ENCODE measurements around the gene CHSY1.
A peak's percentile ranks its signal among the peaks of the same experiment; 100 is the strongest.

Gene CHSY1

DNA sequence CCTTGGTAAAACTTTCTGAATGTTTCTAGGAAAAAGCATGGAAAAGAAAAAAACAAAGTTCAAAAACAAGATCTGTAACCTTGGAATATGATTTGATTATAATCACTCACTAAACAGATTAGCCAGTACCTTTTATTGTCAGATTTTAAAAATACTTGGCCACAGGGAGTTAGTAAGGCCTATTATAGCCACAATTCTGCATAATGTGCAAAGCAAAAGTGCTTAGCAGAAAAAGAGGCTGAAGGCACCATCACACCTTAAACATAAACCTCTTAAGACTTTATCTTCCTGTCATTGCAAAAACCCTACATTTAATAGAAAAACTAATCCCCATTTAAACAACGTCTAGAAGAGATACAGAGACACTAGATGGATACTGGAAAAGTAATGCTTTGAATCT lies 41.8 kb downstream of the CHSY1 start:
- no peak for DNase-seq

DNA sequence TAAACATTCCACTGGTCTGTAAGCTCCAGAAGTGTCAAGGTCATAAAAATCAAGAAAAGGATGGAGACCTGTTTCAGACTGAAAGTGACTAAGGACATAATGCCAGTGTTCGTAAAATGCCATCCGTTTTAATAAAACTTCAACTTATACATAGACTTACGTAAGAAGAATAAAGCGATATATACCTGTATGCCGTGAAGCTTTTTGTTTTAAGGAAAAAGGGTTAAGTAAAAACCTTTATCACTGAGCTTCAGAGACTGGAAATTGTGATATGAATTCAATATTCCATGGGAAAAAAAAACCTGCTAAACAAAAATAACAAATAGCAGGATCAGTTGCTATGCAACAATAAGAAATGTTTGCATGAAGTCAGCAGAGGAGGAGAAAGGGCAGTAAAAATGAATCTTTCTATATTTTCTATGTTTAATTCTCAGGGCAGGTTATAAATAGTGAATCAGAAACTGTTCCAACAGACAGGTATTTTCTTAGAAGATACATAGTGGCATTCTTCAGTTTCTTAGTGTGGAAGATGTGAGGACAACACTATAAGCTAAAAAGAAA lies 42.5 kb downstream of the CHSY1 start:
- no peak for DNase-seq

DNA sequence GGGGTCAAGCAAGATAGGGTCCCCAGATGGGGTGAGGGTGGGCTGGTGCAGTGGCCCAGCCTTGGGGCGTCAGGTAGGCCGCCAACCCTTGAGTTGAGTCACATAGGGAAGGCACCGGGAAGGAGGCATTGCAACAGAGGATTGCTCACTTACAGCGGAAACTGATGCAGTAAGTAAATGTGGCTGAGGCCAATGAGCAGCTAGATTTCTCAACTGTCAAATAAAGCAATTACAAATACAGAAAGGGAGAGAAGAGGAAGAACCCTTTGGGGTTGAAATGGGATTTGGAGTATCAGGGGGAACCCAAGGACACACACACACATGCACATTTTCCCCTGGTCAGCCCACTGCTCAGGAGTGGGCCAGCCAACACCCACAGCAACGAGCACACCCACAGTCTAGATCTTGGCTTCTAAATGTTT lies 44.0 kb downstream of the CHSY1 start:
- no peak for DNase-seq

DNA sequence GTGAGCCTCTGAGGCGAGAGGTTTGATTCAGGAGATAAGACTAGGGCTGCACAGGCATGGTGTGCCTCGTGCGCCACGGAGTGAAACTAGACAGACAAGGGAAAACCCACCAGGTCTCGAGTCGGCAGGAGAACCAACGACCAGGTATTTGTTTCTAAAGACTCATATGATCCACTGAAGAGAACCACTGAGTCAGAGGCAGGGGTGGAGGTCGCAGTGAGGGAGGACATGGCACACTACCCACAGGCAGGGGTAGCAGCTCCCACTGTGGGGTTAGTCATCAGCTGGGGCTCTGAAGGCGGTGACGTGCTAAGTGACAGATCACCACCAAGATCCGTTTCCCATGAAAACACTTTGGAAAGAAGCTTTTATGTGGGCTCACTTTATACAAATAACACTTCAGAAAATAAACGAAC lies 45.7 kb downstream of the CHSY1 start:
- DNase-seq = no peak

DNA sequence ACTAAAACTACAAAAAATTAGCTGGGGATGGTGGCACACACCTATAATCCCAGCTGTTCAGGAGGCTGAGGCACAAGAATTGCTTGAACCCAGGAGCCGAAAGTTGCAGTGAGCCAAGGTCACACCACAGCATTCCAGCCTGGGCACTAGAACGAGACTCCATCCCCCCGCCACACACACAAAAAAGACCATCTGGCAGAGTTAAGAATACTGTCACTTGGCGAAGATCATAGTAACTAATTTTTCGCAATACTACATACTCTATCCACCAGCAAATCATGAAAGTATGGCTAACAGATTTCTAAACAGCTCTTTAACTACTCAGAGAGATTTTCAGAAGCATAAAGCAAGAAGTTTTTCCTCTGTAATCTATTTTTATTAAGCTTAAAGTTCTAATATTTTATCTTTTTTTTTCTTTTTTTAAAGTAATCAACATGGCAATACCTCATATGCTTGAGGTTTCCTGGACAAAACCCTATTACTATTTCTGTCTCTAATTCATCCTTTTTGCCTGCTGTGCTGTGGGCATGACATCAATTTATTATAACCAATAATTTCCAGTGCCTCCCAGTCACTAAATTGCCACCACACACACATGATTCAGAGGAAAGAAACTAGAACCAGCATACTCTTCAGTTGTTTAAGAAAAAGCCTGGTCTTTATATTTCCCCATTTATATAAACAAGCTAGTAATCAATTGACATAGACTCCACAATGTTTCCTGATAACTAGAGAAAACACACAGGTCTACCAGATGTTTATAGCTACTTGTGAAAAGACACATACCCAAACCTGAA lies 46.9 kb downstream of the CHSY1 start:
- DNase-seq = no peak

DNA sequence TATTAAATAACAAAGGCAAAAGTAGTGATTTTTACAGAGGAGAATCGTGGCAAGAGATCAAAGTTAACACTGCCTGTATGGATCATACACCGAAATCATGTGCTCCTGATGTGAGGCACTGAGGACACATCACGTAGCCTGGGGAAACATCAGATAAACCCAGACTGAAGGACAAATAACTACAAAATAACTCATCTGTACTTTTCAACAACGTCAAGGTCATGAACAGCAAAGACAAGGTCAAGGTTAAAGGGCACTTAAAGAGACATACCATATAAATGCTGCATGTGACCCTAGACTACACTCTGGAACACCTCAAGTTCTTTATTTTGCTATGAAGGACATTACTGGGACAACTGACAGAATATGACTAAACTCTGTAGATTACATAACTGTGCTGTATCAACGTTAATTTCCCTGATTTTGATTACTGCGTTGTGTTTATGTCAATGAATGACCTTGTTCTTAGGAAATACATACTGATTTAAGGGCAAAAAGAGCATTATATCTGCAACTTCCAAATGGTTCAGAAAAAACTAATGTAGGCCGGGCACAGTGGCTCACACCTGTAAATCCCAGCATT lies 48.1 kb downstream of the CHSY1 start:
- no peak for DNase-seq

DNA sequence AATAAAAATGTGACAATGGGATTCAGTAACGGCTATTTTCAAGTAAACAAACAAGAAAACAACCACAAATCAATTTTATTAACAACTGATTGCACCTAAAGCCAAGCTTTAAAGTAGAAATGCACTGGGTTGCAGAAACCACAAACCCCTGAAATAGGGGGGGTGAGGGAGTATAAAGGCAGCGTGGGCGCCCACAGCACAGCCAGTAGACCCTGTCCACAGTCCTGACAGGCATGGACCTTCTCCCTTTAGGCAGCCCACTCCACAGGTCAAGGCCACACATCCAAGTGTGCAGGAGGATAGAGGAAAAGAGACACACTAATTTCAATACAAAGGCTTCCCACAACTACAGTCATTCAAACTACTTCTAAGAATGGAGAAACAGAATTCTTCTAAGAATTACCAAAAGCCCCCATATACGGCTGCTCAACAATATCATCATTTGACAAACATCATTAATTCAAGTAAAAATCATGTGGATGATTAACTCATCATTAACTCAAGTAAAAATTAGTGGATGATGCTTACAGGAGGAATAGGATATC lies 48.7 kb downstream of the CHSY1 start:
- no peak for DNase-seq

DNA sequence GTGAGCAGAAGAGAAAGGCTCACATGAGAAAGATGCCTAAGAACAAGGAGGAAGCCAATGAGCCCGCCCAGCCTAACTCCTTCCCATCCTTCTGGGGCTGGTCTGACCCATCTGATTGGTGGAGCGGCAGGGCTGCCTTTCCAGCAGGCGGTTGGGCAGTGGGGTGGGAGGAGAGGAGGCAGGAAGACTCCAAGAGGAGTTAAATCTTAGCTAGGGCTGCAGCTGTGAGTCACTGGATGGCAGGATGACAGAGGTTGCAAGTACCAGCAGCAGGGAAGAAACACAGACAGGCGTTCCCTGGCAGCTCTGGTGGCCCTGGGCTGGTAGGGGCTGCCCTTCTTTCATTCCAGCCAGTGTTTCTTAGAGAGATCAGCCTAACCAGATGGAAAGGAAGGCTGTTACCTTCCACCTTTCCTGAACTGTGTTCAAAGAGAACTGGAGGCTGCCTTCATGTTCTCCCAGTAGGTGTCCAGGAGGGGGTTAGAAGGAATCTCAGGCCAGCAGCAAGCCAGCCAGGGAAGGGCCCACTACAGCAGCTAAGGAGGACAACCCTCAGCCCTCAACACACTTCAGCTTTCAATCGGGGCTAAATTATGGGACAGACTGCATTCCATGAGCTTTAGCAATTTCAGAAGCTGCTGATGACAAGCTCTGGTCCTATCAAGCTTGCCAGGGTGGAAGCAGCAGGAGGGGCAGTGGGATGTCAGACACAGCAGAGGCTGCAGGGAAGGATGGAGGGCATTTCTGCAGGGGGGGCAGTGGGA lies 50.3 kb downstream of the CHSY1 start:
- DNase-seq = peak; percentile 89

DNA sequence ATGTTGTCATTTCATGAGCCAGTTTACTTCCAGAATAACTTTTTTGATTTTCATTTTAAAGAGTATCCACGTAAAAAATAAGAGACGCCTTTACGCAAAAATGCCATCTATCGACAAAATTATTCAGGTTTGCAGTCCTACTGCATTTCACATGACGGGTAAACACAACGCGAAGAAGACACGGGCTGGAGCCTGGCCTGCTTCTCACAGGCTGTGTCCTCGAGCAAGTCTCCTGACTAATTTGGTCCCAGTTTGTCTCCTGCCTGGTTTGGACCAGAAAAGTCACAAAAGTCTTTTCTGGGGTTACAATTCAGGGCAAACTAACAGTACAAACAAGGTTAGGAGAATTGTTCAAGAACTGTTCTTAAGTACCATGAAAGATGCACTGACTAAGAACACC lies 51.7 kb downstream of the CHSY1 start:
- no peak for DNase-seq

DNA sequence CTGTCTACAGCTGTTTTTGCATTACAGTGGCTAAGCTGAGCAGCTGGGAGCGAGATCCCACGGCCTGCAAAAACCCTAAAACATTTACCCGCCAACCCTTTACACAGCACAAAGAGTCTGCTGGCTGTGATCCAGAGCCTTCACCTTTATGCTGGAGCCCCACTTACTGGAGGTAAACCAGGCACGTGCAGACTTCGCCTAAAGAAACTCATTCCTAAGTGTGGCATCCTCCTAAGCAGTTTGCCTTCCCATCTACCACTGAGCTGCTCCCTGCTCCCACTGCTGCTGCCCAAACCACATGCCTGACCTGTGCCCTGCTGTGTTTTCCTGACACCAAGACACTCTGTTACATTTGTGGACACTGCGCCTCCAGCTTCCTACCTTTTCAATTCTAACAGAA lies 53.0 kb downstream of the CHSY1 start:
- no peak for DNase-seq

DNA sequence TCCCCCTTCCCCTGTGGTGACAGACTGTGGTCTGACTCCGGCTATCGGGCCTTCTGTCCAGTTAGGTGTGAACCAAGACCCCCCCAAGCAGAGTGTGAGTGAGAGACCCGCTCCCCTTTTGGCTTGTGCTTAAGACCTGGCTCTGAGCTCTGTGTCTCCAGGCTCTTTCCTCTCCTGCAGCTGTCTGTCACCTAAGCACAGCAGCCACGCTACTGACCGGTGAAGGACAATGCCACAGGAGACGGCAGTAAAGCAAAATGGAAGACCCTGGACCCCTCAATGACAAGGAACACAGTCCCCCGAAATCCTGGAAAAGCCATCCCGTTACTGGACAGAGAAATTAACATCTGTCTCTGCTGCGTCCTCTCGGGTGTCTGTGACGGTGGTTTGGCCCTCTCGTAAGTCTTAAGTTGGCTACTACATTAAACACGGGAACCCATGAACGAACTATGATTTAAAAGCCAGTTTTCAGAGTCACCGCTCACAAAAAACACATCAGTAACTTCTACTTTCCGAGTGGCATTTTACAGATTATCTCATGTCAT lies 53.7 kb downstream of the CHSY1 start:
- no peak for DNase-seq

DNA sequence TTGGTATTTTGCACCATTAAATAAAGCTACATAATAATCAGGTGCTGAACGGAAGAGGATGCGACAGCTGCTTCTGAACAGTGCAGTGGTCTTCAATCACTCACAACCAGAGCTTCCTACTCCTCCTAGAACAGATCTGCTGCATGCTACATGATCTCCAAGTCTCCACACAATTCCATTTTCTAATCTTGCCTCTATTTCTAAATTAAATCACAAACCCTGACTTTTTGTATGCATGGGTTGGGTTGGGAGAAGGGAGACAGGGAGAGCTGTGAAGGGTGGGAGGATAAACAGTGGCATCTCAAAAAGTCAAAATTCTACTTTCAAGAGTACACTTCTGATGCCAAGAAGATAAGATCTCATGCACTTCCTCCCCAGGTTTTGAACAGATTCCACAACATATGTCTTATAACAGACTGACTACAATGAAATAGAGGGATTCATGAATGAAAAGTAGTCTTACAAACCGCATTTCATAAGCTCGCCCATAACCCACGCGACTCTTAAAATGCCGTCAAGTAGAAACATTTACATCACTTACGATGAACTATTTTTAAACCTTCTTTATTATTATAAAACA lies 57.2 kb downstream of the CHSY1 start:
- DNase-seq = no peak

DNA sequence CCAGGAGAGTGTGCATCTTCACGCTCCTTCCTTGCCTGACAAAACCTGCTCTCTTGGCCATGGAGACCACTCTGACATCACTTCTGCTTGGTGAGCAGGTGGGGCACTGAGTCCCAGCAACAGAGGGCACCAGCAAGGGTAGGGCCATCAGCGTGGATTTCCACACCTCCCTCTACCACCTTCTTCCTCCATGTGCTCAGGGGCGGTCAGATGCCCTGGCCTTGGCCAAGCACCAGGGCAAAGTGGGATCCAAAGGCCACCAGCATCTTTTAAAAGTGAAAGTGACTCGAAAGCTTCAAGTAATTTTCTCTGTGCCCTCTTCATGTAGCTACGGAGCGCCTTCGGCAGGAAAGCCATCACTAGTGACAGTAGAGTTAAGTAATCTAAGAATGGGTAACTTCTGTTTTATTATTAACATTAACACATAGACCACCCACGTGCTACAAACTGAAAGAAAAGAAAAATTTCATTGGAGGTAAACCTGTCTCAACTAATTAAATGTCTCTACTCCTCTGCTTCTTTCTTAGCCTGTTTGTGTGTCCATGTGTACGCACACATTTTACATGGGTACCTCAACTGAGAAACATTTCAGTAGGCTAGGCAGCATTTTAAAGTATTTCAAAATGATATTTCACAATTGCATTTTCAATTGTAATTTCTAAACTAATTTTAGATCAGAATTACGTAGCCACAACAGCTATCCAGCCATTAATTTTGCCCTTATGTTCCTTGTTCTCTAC lies 57.9 kb downstream of the CHSY1 start:
- DNase-seq = no peak

DNA sequence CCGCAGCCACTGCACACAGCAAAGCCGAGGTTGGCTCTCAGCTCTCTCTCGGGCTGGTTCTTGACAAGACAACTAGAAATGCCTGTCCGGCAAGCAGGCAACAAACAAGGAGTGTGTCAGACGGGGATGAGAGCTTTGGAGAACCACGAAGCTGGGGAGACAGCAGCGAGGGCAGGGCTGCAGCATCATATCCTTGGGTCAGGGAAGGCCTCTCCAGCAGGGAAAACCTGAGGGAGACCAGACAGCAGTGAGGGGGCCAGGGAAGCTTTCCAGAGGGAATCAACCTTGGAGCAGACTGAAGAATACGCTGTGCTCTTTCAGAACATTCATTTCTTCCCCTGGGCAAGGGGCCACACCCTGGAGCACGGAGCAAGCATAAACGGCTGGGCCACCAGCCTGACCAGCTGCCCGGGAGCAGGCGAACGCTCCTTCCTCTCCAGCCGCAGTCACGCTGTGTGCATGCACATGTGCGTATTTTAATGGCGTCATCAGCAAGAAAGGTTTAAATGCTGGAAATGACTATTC lies 58.7 kb downstream of the CHSY1 start:
- no peak for DNase-seq

DNA sequence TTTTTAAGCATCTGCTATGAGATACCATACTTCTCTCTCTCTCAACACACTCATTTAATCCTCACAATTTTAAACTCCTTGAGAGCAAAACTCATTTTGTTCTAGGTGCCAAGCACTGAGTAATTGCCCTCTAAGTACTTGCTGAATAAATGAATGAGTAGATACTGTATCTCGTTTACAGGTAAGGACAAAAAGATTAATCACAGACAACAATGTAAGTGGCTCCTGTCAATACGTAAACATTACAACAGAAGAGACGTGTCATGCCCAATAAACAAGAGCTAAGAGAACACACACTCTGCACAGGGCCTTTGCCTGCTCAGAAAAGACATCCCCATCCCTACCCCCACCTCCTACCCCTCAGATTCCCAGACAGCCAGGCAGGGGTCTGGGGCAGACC lies 59.8 kb downstream of the CHSY1 start:
- no peak for DNase-seq

DNA sequence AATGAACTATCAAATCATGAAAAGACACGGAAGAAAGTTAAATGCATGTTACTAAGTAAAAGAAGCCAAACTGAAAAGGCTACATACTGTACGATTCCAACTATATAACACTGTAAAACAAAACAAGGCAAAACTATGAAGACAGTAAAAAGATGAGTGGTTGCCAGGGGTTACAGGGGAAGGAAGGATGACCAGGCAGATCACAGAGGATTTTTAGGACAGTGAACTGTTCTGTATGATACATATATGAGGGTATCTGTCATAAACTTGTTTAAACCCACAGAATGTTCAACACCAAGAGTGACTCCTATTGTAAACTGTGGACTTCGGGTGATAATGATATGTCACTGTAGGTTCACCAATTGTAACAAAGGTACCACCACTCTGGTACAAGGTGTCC lies 60.6 kb downstream of the CHSY1 start:
- no peak for DNase-seq

DNA sequence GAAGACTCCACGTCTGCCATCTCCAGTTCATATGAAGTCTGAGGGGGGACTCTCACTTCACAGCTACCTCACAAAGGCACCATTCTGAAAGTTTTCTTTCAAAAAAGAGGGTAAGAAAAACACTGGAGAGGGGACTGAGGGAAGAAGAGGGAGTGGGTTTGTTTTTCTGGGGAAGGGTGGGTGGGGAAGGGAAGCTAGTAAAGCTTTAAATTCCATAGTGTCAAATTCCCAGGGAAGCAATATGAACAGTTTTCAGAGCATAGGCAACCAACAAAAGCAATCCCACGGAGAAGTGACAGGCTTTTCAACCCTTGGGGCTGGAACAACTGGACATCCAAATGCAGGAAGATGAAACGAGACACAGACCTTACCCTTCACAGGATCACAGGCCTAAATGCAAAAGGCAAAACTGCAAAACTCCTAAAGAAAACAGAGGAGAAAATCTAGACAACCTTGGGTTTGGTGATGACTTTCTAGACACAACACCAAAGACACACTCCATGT lies 61.7 kb downstream of the CHSY1 start:
- no peak for DNase-seq

DNA sequence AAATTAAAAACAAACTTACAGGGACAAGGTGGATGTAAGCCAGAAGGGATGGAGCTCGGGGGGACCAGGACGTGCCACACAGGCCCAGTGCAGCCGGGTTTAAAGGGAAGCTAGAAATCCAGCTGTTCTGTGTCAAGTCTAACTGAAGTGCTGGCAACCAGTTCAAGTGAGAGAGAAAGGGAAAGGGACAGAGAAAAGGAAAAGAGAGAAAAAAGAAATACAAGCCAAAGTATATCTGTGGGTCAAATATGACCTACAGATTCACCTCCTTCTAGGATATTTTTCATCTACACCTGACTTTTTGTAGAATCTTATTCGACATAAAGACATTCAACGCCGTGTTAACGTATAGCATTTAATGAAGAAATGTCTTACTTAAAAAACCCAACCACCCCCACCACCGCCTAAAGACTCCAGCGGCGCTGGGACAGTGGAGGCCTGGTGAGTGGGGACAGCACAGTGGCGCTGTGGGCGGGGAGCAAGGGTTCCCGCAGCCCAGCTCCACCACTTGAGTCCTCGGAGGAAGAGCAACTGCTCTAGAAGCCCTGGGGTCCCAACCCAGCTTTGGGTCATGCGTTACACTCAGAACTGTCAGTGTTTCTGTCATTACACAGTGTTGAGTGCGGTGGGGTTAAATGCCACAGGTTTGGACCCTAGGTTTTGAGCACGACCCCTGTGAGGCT lies 62.3 kb downstream of the CHSY1 start:
- DNase-seq = no peak

DNA sequence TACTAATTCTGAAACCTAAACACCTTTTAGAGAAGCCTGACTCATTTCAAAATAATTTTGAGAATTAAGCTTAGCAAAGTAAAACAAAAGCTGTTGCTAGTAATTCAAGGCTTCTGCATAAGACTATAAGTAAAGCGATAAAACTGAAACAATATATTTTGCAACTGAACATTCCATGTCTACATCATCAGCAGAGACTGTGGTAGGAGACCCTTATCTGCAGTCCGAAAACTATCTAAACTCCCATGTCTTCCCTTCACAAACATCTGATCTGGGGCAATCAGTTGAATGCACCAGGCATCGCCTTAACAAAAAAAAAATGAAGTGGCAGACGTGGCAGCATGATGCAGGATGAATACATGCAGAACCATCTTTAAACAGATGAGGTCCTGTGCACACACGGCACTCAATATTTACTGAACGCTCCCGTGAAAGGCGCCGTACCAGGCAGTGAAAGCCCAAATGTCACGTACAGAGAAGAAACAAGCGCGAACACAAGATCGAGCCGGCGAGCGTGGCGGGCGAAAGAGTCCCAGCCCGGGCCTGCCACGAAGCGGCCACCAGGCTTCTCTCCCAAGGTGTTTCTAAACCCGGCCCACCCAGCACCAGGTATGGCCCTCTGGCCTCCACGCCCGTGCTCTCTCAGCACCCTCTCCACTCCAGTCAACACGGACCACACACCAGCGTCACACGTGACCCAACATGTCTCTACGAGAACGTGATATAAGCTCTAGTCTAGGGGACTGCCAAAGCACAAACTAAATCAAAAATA lies 63.0 kb downstream of the CHSY1 start:
- DNase-seq = no peak
